Left forelimb (tissue), 1 donor: Measurements from ENCODE around the gene PDE6A.

Source experiments
- DNase-seq: peaks from one replicate; pipeline ENCODE4 v3.0.0-alpha.2; 2018; ENCODE audit warnings: low spot score

The PDE6A gene

DNA sequence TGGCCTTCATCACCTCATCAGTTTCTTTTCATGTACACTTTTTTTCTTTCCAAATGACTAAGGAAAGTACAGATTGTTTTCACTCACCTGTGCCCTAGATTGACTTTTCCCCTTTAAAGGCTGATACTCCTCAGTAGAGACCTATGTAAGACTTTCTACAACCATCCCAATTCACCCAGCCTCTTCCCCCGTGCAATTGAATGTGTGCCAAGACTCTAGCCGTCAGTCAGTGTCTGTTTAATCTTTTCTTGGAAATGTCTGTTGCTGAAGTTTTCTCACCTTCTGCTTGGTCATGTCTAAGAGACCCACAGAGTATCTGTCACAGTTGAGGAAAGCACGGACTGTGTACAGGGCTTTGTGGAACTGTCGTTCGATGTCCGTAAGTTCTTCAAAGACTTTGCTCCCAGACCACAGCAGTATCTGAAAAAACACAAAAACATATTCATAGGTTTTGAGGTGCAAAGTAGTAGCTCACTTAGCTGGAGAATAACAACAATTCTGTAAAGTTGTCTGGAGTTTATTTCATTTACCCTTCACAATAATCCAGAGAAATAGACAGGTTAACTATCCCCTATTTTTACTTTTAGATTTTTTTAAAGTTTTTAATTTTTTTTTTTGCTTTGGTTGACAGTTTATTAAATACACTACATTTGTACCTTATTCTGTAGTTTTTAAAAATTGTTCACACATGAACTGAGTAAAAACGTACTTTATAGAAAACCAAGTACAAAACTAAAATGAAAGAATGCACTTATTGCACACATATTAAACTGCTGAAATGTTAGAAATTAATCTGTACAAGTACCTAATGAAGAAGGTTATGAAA, 13.6 kb downstream of the PDE6A start:
- no peak for DNase-seq

DNA sequence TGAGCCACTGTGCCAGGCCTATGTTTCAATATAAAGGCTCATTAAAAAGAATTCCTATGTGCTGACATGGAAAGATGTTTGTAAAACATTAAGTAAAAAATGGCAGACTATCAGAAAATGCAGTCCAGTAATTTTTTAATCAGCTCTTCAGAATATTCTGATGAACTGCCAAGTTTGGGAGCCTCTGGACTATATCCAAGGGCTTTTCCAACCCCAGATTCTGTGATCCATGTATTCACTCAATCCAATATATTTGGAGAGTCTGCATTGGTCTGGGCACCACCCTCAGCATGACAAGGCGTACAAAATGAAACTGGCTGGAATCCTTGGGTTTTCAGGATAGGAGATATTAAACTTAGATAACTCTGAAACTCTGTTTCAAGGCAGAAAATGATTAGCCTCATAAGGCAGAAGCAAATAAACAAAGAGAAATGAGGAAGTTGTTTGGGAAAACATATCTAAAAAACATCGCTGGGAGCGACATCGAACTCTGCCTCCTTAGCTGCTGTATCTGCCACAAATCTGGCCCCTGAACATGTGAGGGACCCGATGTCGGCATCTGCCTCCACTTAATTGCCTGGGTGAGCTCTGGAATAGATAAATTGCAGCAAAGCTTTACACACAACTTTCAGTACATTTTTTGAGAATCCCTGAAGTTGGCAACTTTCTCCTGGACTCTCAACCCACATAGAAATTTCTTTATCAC, 14.4 kb downstream of the PDE6A start:
- no peak for DNase-seq

DNA sequence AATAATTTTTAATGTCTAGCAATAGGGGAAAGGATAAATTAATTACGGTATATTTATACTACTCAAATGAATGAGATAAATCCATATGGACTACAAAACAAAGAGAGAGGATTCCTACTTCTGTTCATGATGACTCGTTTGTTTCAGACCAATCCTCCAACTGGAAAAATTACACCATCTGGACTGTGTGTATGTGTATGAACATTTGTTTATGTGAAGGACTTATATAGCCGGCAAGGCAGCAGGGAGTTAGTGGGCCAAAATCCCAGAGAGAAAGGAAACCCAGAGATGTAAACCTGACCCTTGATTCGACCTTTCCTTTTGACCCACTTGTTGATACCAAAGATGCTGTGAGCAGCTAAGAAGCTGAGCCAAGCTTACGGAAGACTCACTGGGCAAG, 20.1 kb downstream of the PDE6A start:
- DNase-seq: no peak

DNA sequence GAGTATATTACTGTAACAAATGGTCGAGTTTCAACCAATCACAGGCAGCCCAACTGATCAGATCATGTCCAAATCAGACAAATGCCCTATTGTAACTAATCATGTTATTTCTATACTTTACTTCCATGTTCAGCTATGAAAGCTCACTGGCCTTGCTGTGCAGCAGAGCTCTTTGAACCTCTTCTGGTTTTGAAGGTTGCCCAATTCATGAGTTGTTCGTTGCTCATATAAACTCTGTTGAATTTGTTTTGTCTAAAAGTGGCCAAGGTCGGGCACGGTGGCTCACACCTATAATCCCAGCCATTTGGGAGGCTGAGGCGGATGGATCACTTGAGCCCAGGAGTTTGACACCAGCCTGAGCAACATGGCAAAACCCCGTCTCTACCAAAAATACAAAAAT, 21.6 kb downstream of the PDE6A start:
- DNase-seq: no peak

DNA sequence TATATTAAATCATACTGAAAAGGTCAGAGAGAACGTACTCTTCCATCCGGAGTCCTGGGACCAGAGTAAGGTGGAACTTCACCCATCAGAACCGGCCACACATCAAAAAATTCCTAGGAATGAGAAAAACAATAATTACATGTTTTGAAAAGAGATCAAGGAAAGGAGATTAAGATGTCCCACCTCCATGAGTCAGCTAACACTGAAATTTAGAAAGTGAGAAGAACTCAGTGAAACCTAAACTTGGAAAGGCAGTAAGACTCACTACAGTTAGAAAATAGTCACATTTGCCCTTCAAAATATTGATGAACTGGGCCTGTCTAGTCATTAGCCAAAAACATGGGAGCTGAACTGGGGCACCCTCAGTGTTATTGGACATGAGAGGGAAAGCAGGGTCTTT, 23.0 kb downstream of the PDE6A start:
- no peak for DNase-seq

DNA sequence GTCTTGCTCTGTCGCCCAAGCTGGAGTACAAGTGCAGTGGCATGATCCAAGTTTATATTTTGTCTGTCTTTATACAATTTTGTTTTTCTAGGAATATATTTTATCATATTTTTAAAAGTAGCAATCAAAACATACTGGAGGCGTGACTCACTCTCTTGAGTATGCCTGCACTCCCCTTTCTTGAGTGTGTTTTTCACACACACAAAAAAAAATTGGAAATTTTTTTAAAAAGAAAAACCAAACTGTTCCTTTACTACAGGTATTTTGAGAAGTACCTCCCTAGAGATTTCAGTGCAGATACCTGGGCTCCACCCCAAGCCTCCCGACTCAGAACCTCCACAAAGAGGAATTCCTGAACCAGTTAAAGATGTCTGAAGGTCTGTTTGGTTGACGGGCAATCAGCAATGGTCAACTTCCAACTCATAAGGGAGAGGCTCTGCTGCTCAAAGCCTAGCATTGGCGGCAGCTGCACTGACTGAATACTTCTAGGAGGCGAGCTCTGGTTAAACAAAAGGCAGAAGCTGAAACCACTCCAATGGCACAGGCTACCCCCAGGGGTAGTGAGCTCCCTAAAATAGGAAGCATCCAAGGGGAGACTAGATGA, 27.4 kb downstream of the PDE6A start:
- no peak for DNase-seq

DNA sequence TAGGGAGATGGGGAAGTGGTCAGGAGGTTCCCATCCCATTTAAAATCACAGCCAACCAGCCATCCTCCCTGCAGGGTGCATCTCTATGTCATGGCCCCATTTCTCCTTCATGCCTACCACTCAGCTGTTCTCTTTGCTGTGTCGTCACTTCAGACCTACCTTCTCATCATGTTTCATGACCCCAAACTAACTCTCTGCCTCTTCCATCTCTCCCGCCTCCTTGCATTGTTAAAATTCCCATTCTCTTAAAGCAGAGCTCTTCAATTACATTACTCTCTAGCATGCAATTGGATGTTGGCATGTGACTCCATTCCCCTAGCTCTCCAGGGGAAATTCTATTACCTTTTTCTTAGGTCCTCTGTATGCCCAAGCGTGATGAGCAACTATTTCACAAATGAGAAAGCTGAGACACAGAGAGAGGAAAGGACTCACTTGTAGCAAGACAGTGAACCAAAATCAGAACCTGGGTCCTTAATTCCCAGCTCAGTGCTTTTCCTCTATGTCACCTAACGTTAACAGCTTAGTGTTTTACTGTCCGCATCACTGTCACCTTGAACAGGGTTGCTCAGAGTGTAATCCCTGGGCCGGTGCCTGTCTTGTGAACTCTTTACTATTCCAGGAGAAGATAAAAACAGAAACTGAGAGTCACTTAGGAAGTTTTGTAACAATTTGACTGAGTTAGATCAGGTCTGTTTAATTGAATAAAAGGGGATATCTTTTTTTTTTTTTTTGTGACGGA, 28.1 kb downstream of the PDE6A start:
- DNase-seq: no peak

DNA sequence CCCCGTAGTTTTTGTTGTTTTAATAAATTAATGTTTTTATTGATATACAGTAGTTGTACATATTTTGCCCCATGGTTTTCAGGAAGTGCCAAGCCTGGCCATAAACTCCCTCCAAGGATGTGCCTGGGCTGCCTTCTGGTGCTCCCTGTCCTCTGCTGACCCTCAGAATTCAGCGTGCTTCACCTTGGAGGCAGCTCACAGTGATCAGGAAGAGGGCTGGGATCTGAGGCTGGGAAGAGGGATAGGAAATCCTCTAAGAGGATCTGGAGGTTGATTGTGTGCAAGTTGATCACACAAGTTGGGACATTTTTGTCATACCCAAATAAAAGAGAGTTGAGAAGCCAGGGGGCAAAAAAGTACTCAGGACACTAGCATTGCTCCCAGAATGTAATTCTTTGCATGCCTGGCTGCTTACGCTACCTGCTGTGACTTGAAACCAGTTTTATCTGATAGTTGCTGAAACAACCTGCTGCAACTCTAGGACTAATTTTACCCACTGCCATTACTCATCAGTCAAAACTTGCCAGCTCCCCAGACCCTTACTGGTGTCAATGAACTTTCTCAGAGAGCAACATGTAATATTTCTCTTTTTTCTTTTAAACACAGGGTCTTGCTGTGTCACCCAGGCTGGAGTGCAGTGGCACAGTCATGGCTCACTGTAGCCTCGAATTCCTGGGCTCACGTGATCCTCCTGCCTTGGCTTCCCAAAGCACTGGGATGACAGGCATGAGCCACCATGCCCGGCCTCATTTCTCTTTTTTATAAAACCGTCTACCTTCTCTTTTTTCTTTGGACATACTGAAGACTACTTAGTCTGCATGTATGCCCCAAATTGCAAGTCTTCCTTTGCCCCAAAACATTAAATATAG, 29.0 kb downstream of the PDE6A start:
- DNase-seq: no peak

DNA sequence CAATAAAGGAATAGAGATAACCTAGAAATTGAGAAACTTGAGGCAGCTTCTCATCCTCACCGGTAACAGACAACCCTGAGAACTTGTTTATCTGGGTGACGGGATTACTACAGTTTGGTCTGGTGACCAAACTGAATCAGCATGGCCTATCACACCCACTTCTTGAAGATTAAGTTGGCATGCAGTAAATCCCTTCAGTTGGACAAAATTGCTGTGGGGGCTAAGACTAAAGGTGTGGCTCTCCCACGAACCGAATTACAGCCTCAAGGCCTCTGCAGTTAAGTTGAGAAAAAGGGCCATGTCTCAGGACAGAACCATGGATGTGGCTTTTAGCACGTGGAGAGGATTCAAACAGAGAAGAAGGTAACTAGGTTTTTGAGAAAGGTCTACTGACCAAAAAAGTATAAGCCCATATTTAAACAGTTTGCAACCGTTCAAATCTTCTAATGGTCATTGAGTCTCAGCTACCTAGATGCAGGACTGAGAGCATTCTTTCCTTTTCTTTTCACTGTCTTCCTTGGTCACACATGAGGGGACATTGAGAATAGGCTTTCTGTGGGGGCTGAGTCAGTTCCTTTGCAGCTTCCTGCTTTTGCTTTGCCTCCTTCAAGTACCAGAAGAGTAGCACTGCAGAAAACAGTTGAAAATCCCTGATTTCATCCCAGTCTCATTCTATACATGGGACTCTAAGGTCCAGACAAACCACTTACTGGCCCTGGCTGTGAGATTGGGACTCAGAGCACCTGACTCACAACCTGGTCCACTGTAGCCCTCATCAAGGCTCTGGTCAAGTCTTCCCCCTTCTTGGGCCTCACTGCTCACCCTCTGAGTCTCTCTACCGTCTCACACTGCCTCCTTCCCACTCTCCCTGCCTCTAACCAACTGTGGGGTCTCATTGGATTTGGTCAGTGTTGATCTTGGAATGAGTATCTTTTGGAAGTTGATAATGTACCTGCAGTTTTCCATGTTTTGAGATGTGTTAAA, 30.9 kb downstream of the PDE6A start:
- no peak for DNase-seq

DNA sequence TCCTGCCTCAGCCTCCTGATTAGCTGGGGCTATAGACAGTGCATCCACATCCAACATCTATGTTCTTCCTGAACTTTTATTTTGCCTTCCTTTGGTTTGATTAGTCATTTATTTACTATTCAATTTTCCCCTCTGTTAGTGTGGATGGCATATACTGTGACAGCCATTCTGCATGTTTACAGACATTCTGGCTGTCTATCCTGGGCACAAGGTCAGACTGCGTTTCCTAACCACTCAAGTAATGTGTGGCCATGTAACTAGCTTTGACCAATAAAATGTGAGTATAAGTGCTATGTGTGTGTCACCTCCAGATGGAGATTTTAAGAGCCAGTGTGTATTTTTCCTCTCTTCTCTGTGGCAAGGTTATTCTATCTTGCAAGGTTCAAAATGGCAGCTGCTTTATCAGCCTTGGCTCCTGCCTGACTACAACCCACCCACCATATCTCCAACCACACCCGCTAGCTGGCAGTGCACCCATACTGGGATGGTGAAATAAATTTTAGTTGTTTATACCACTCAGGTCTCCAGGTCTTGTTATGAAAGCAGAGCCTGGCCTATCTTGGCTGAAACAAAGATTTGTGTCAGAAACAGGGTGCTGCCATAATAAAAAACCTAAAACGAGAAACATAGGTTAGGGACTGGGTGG, 32.2 kb downstream of the PDE6A start:
- no peak for DNase-seq

DNA sequence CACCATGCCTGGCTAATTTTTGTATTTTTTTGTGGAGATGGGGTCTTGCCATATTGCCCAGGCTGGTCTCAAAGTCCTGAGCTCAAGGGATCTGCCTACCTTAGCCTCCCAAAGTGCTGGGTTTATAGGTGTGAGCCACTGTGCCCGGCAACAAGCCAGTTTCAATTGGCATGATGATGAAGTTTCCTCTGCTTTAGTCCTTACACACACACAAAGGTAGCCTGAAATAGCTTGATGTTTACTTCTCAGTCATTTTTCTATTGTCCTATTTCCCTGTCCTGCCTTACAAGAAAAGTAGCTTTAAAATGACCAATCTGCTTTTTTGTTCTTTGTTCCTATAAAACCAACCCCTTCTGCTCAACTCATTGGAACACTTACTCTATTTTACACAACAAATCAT, 33.6 kb downstream of the PDE6A start:
- DNase-seq: no peak

DNA sequence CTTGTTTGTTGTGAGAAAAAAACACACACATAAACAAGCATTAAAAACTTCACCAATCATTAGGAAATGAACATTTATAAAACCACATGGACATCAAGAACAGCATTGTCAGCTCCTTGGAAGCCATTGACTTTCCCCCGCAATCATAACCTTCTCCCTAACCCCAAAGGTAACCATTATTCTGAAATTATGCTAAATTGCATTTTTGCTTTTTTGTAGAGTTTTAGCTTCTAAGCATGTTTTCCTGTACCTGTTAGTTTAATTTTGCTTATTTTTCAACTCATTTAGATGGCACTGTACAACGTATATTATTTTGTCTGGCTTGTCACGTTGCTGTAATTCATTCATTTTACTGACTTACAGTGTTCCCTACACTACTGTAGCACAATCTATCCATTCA, 36.8 kb downstream of the PDE6A start:
- DNase-seq: no peak

DNA sequence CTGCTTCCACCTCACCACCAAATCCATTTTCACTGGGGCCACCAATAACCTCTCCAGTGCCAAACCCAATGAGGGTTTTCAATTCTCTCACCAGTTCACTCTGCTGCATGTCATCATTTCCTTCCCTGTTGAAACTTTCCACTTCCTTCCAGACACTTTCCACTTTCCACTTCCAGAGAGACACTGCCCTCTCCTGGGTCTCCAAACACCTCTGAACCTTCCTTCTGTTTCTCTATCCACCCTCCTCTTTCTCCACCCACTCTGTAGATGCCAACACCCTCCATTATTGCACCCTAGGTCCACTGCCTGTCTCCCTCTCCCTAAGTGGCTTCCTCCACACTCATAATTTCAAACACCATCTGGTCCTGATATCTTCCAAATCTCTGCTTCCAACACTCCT, 39.6 kb downstream of the PDE6A start:
- DNase-seq: no peak

DNA sequence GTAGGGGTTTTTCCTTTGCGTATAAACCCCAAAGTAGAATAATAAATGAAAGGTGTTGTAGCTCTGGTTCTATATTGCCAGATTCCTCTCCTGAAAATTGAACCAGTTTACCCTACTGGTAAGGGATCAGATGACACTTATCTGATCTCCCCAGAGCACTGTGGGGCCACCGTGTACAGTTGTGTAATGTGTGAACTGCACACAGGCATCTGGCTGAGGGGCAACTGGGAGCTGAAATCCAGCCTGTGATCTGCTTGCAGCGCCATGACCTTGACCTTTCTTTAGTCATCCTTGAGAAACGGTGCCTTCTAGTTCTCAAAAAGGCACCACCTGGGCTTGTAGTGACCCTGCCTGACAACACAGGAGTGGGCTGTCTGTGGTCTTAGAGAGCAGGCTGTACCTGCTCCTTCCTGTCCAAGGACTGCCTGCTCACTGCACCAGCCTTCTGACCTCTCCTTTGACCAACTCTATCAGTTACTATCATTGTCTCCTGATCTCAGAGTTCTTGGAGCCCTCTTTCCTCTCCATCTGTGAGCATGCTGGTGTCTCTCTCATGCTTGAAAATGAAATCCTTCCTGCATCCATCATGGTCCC, 40.2 kb downstream of the PDE6A start:
- no peak for DNase-seq

DNA sequence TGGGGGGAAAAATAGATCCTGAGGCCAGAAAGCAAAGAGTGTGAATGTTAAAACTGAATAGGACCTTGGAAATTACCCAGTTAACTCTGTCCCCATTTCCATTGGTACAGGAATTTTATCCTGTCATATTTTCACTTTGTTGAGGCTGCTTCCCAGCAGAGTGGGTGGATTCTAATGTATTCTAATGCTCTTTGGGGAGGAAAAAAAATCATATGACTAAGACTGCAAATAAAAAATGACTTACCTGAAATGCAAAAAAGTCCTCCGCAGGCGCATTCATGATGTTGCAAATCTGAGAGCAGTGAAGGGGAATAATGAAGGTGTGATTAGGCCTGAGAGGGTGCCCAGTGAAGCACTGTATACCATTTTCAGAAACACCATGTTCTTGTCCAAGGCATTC, 41.2 kb downstream of the PDE6A start:
- DNase-seq: no peak

DNA sequence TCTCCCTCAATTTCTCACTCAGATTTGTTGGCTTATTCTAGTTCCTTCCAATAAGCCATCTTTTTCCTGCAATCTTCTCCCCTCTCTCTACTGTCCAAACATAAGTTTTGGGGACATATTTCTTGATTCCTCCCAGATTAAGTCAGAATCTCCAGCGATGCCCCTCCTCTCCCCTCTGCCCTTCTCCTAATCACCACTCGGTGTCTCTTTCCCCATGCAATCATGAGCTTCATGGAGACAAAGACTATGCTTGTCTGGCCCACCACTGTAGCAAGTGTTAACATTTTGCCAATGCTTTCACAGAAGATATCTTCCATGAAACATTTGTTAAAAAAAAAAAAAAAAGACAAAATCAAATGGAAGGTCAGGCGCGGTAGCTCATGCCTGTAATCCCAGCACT, 42.4 kb downstream of the PDE6A start:
- no peak for DNase-seq

DNA sequence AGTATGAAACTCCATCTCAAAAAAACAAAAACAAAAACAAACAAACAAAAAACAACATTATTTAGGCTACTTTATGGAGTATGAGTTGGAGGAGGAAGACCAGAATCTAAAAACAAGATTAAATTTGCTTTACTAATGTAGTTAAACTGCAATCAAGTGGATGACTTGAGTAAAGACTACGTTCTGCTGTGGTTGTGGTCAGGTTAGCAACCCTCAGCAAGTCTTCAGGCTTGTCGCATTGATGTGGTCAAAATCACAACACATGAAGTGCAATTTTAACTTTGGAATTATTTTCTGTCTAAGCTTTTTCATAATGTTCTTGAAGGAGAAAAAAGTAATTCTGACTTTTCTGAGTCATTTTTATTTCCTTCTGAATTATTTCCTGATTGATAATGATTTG, 43.1 kb downstream of the PDE6A start:
- DNase-seq: no peak

DNA sequence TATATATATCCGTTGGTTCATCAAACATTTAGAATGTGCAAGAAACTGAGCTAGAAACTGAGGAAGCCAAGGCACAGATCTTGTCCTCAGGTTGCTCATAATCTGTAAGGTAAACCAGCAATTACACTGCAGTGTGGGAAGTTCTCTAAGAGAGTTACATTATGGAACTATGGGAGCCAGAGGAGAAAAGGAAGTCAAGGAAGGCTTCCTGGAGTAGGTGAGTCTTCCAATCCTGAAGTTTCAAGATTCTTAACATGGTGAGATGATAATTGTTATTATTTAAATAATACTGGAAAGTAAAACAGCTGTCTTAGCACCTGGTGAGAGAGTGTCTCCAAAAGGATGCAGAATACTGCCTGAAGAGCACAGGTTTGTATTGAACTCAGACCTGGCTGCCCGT, 44.2 kb downstream of the PDE6A start:
- DNase-seq: no peak

DNA sequence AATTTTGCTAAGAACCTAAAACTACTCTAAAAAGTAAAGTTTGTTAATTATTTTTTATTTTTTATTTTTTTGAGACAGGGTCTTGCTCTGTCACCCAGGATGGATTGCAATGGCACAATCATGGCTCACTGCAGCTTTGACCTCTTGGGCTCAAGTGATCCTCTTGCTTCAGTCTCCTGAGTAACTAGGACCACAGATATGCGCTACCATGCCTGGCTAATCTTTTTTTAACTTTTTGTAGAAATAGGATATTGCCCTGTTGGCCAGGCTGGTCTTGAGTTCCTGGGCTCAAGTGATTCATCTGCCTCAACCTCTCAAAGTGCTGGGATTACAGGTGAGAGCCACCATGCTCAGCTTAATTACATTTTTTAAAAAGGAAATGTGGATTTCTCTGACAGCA, 45.8 kb downstream of the PDE6A start:
- no peak for DNase-seq
